ENCODE measurements around the gene PEAK3.

PEAK3 gene

GRCh38 chr19:2269244-2270156 lies 12.5 kb downstream of the PEAK3 start:
- DNase-seq, result peak; percentile 97

- DNase-seq, result no peak
Observed at GRCh38 chr19:2268861-2269243, 13.1 kb downstream of the PEAK3 start.

- DNase-seq, result no peak
Observed at GRCh38 chr19:2268480-2268830, 13.5 kb downstream of the PEAK3 start.

- DNase-seq, result no peak
Observed at GRCh38 chr19:2266183-2266993, 15.6 kb downstream of the PEAK3 start.

GRCh38 chr19:2261438-2262172 lies 20.4 kb downstream of the PEAK3 start:
- no peak for DNase-seq

- no peak for DNase-seq
Observed at GRCh38 chr19:2260341-2260805, 21.6 kb downstream of the PEAK3 start.

GRCh38 chr19:2259336-2259735 lies 22.6 kb downstream of the PEAK3 start:
- DNase-seq, result no peak

GRCh38 chr19:2255982-2256685 lies 25.8 kb downstream of the PEAK3 start, which contains the start of gene JSRP1:
Gene JSRP1 (minus strand): TSS chr19:2256417. CDS start chr19:2255314, 1,103 bp downstream.
- no peak for DNase-seq

- DNase-seq, result no peak
Observed at GRCh38 chr19:2255112-2255845, 26.7 kb downstream of the PEAK3 start.

- DNase-seq, result no peak
Observed at GRCh38 chr19:2254064-2254872, 27.7 kb downstream of the PEAK3 start.

- DNase-seq, result no peak
Observed at GRCh38 chr19:2253106-2254063, 28.6 kb downstream of the PEAK3 start.

GRCh38 chr19:2252797-2253105 lies 29.2 kb downstream of the PEAK3 start:
- no peak for DNase-seq

- no peak for DNase-seq
Observed at GRCh38 chr19:2252055-2252796, 29.7 kb downstream of the PEAK3 start.

- peak; percentile 22 for DNase-seq
Observed at GRCh38 chr19:2251106-2252054, 30.6 kb downstream of the PEAK3 start.

GRCh38 chr19:2250766-2251105 lies 31.2 kb downstream of the PEAK3 start:
- no peak for DNase-seq

GRCh38 chr19:2249880-2250765 lies 31.9 kb downstream of the PEAK3 start:
- peak; percentile 48 for DNase-seq
